HG03159 (cell line): ENCODE results near the gene ZBTB40.

Experiments used
- ATAC-seq: cut with Tn5 transposase; IDR thresholded peaks from one replicate; pipeline ENCODE4 v1.9.1; 2021; ENCODE audit warnings: mild to moderate bottlenecking, moderate library complexity; ENCODE audit not compliant: unreplicated experiment

Gene ZBTB40

GRCh38 chr1:22553991-22554522, 102.4 kb downstream of the ZBTB40 start:
- no peak for ATAC-seq

GRCh38 chr1:22555371-22555656, 103.7 kb downstream of the ZBTB40 start:
- no peak for ATAC-seq

GRCh38 chr1:22556391-22557104, 104.9 kb downstream of the ZBTB40 start:
- no peak for ATAC-seq

DNA sequence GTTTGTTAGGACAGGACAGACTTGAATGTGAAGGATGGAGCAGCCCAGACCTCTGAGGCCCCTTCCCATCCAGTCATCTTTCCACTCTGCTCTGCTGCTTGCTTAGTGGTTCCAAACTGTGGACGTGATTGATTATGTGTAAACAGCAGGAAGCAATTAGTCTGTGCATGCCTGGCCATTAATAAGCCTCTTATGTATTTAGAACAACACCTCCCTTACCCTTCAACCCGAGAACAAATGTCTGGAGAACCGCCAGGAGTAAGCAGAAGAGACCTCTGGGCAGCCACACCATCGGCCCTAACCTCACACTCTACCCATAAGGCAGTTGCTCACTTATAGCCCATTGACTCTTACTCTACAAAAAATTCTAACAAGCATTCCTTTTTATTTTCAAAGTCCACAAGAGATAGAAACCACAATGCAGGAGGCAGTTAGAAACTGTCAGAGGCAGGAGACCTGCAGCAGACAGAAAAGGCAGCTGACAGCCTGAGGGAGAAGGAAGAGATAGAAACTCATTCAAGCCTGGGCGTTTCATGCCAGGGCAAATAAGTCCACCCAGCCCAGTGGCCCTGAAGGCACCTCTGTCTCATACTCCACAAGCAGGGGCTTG, 105.8 kb downstream of the ZBTB40 start:
- ATAC-seq = no peak

- no peak for ATAC-seq
Observed at GRCh38 chr1:22562584-22563583, 111.2 kb downstream of the ZBTB40 start, which contains the start of gene EPHA8. Gene EPHA8 (plus strand): TSS chr1:22563489. CDS start chr1:22563636, 147 bp downstream.

DNA sequence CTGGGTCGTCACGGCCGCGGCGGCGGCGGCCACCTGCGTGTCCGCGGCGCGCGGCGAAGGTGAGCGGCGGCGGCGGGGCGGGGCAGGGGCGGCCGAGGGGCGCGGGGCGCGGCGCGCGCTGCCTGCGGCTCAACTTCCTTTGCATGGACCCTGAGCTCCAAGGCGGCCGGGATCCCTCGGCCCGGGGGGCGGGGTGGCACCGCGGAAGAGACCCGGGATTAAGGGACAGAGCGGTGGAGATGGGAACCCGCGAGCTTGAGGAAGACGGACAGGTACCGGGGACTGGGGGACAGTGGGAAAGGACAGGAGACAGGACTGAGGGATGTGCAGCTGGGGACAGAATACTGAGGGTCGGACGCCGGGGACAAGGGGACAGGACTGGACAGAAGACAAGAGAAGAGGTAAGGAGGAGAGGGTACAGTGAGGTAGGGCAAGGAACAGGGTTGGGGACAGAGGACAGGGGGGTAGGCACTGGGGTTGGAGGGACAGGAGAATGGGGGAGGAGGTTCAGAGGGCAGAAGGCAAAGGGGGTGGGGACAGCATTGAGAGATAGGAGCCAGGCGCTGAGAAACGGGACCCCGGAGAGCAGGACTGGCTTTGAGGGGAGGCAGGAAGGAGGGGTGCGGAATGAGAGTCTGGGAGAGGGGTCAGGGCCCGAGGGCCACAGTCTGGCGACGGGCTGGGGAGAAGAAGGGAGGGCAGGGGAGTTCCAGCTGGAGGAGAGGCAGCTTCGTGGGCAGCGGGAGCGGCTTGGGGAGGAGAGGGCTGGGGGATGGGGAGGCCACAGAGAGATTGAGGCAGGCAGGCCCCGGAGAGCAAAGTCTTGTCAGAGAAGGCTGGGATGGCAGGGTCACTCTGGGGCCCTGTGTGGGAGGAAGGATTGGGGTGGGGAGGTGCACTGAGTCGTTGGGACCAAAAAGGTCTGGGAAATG, 112.3 kb downstream of the ZBTB40 start:
- no peak for ATAC-seq

GRCh38 chr1:22566161-22566560, 114.5 kb downstream of the ZBTB40 start:
- ATAC-seq = no peak

DNA sequence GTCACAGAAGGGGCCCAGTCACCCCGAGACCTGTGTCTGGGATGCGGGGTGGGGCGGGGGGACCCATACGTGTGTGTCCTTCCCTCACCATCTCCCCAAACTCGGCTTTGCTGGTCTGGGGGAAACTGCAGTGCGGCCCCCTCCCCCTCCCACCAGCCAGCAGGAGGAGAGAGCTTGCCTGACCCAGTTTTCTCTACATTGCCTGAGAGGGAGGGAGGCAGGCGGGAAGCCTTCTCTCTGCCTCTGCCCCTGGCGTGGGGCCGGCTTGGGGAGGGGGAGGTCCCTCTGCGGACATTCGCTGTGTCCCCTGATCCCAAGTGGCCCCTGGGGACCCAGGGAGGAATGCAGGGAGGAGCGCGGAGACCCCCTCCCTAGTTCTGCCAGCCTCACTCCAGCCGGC, 115.5 kb downstream of the ZBTB40 start:
- no peak for ATAC-seq

DNA sequence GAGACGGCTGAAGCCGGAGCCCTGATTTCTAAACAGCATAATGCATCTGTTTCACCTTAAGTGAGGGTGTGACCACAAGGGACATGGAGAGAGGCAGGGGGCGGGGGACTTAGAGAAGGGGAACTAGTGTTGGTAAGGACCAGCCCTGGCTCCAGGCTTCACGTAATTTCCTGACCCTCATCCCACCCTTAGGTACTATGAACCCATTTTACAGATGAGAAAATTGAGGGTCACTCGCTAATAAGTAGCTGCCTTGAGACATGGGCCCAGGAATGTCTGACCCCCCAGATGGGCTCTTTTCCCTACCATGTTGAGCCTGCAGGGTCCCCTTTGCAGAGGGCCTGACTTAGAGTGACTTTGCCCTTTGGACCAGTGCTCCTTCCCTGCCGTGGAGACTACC, 116.3 kb downstream of the ZBTB40 start:
- ATAC-seq = no peak

DNA sequence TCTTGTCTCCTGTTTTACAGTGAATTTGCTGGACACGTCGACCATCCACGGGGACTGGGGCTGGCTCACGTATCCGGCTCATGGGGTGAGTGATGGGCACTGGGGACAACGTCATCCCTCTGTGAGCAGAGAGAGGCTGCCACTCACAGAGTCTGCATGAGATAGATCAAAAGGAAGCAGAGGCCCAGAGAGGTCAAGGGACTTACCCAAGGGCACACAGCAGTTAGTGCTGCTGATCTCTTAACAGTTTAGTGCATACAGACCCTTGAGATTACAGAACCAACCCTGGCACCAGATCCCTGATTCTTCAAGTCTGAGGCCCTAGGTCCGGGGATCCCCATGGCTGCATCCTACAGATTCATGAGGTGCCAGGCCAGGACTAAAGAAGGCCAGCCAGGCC, 117.6 kb downstream of the ZBTB40 start:
- no peak for ATAC-seq

DNA sequence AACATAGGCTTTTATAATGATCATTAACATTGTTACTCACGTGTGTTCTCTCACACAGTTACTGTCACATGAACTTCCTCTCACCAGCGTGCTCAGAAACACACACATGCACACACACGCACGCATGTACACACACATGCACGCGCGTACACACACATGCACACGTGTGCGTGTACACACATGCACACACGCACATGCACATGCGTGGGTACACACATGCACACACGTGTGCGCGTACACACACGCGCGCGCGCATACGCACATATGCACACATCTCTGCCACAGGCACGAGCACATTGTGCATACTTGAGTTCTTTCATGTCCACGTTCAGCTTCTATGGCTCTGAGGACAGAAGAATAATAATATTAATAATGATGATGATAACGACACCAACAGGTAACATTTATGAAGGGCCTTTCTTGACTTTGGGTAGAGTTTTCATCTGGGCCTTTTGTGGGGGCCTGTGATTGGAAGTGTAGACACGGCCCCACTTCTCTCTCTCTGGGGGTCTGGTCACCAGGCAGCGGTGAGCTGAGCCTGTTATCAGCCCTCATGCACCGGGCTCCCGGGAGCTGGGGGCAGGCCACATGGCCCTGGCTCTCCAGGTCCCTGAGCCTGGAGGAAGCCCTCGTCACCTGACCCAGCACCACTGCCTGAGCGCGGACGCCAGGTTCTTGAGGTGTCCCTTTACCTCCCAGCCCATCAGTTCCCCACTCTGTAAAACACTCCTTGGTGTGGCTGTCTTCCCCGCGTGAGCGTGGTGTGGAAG, 118.7 kb downstream of the ZBTB40 start:
- no peak for ATAC-seq

DNA sequence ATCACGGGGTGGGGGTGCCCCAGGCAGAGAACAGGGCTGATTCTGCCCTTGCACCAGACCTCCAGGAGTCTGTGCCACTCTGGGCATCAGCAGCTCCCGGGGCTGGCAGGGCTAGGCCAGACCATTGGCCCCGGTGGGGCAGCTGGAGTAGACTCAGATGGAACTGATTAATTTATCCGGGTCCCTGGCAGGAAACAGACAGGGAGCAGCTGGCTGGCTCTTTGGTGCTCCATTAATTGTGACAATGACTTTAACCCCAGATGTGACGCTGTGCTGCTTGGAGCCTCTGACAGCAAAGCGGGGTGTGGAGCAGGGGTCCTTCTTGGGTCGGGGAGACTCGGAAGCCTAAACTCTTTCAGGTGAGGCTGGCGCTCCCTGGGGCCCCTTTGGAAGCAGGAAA, 121.2 kb downstream of the ZBTB40 start:
- no peak for ATAC-seq

GRCh38 chr1:22573237-22573636, 121.6 kb downstream of the ZBTB40 start:
- no peak for ATAC-seq

DNA sequence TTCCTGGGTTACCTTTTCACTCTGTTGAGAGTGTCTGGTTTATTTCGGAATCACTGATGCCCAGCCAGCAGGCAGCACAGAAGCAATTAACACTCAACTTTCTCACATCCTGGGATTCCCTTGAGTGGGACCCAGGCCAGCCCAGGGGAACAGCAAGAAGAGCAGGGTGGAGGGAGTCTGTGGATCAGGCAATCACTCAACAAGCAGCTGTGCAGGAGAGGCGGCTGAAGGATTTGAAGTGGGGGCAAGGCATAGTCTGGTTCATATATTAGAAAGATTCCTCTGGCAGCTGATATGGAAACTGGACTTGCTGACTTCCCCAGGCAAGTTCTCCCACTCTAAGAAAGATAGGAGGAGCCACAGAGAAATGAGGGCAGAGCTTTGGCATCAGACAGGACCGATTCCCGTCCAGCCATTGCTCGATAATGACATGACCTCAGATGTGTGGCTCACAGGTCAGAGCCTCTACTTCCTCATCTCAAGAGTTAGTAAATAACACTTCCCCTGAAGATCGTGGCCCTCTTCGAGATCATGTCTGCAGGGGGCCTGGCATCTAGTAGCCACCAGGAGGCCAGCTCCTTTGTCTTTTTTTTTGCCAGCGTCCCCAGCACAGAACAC, 124.0 kb downstream of the ZBTB40 start:
- no peak for ATAC-seq

DNA sequence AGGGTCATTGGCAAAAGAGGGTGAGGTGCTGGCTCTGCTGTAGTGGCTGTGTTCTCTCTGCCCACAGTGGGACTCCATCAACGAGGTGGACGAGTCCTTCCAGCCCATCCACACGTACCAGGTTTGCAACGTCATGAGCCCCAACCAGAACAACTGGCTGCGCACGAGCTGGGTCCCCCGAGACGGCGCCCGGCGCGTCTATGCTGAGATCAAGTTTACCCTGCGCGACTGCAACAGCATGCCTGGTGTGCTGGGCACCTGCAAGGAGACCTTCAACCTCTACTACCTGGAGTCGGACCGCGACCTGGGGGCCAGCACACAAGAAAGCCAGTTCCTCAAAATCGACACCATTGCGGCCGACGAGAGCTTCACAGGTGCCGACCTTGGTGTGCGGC, 124.5 kb downstream of the ZBTB40 start:
- ATAC-seq = no peak

GRCh38 chr1:22576617-22577016, 125.0 kb downstream of the ZBTB40 start:
- ATAC-seq = no peak

- no peak for ATAC-seq
Observed at GRCh38 chr1:22578732-22579361, 127.2 kb downstream of the ZBTB40 start.

DNA sequence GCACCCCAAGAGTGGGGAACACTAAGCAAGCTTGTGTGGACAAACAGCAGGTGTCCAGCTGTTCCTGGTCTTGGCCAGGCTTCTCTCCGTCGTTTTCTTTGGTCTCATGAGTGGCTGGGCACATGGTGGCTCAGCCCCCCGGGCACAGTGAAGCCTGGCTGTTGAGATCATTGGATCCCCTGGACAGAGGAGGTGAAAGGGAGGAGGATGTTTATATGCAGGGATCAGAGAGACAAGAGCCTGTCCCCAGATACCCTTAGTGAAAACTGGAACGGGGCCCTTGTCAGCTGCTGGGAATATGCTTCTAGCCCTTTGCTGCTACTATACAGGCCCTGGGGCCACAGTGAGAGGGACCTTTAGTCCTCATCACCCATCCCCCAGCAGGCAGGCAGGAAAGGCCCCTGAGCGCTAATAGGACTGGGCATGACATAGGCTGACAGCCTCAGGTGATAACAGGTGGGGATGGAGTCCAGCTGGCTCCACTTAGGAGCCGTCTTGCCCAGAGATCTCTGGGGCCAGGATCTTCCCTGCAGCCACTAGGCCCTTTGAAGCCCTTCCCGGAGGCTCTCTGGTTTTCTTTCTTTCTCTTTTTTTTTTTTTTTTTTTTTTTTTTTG, 128.0 kb downstream of the ZBTB40 start:
- no peak for ATAC-seq
